Skeletal muscle satellite cell (primary cell): ENCODE results near the gene CLPSL2.

Experiments
- H3K27me3 ChIP-seq: 2 replicates; pipeline ENCODE4 v1.7.0; 2013; ENCODE audit warnings: low read length; ENCODE audit not compliant: control insufficient read depth, insufficient read depth
- H3K36me3 ChIP-seq: 2 replicates; pipeline ENCODE4 v1.7.0; 2013; ENCODE audit warnings: mild to moderate bottlenecking, control low read depth, low read length; ENCODE audit not compliant: insufficient read depth
- H3K4me1 ChIP-seq: 2 replicates; pipeline ENCODE4 v1.7.0; 2013; ENCODE audit warnings: low read length; ENCODE audit not compliant: control insufficient read depth, insufficient read depth
- H3K4me2 ChIP-seq: 2 replicates; pipeline ENCODE4 v1.7.0; 2013; ENCODE audit warnings: mild to moderate bottlenecking, low read length
- H3K4me3 ChIP-seq: 2 replicates; pipeline ENCODE4 v1.7.0; 2013; ENCODE audit warnings: low read length
- H3K9ac ChIP-seq: 2 replicates; pipeline ENCODE4 v1.7.0; 2013; ENCODE audit warnings: mild to moderate bottlenecking, low read depth, low read length, moderate library complexity
- H3K9me3 ChIP-seq: replicated peaks from 2 replicates; pipeline ENCODE4 v1.7.0; 2013; ENCODE audit warnings: mild to moderate bottlenecking, control low read depth, low read length

Gene CLPSL2

DNA sequence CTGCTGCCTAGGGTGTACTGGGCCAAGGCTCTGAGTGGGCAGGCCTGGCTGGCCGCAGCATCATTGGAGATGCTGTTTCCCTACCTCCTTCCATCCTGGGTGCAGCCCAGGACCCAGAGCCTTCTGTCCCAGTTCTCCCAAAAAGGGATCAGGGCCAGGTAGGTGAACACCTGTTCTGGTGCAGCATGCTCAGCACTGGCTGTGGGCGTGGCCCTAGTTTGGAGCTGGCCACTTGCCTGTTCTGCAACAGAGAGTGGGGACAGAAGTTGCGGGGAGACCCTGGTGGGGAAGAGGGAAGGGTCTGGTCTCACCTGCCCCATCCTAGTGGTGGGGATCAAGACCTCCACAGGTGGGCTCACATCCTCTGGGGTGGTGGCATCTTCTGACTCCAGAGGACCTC lies 40.9 kb upstream of the CLPSL2 start:
- Histone ChIP-seq H3K4me1 (peaks cover 40% of the 10 kb centered on the region), H3K4me3 (no peak overlapping the region), H3K9ac (no peak overlapping the region), H3K27me3 (no peaks in the 10 kb centered on the region), H3K36me3 (no peaks in the 10 kb centered on the region), H3K4me2 (no peak overlapping the region), H3K9me3 (no peaks in the 10 kb centered on the region)

DNA sequence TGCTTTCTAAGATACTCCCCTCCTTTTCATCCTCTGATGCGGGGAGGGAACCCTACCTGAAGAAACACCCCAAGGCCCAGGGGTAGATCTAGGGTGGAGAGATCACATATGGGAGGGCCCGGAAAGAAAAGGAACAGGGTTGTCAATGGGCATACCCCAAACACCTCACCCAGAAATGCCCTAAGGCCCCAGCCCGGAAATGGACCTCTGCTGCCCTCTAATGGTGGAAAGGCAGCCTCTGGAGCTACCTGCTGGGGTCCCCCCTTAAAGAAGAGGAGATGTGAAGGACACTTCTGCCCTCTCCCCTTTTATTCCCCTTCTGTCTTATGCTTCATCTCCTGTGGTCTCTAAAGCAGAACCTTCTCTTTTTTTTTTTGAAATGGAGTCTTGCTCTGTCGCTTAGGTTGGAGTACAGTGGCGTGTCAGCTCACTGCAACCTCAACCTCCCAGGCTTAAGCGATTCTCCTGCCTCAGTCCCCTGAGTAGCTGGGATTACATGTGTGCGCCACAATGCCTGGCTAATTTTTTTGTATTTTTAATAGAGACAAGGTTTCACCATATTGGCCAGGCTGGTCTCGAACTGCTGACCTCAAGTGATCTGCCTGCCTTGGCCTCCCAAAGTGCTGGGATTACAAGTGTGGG lies 40.0 kb upstream of the CLPSL2 start:
- Histone ChIP-seq H3K36me3 (no peaks in the 10 kb centered on the region), H3K27me3 (no peaks in the 10 kb centered on the region), H3K4me3 (no peak overlapping the region), H3K4me2 (no peak overlapping the region), H3K9ac (no peak overlapping the region), H3K9me3 (no peaks in the 10 kb centered on the region), H3K4me1 (peaks cover 33% of the 10 kb centered on the region)

DNA sequence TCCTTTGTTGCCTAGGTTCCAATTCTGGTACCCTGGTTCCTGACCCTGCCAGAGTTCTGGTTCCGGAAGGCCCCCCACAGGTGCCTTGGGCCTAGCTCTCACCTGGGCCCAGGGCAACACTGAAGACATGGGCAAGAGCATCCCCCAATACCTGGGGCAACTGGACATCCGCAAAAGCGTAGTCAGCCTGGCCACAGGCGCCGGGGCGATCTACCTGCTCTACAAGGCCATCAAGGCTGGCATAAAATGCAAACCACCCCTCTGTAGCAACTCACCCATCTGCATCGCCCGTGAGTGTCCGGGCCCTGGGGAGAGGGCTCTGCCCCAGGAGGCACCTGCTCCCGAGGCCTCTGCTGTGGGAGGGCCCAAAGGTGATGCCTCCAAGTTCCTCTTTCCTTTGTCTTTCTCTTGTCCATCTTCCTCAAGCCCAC lies 39.4 kb upstream of the CLPSL2 start, which contains the start of gene ARMC12:
ARMC12 (plus strand) TSS at position 51 of the 431 bp plus-strand sequence; CDS start at position 128, 77 bp downstream.
- Histone ChIP-seq H3K9ac (no peak within 1 kb of the TSS), H3K4me2 (no peak within 1 kb of the TSS), H3K4me1 (peaks cover 30% of the 10 kb centered on the region), H3K27me3 (no peaks in the 10 kb centered on the region), H3K36me3 (no peaks in the 10 kb centered on the region), H3K4me3 (no peak within 1 kb of the TSS), H3K9me3 (no peaks in the 10 kb centered on the region)

GRCh38 chr6:35737413-35738211 lies 38.8 kb upstream of the CLPSL2 start:
- peaks cover 23% of the 10 kb centered on the region for H3K4me1 ChIP-seq
- no peaks in the 10 kb centered on the region for H3K9me3 ChIP-seq
- H3K9ac ChIP-seq = no peak overlapping the region
- no peaks in the 10 kb centered on the region for H3K27me3 ChIP-seq
- no peak overlapping the region for H3K4me2 ChIP-seq
- H3K4me3 ChIP-seq = no peak overlapping the region
- no peaks in the 10 kb centered on the region for H3K36me3 ChIP-seq

DNA sequence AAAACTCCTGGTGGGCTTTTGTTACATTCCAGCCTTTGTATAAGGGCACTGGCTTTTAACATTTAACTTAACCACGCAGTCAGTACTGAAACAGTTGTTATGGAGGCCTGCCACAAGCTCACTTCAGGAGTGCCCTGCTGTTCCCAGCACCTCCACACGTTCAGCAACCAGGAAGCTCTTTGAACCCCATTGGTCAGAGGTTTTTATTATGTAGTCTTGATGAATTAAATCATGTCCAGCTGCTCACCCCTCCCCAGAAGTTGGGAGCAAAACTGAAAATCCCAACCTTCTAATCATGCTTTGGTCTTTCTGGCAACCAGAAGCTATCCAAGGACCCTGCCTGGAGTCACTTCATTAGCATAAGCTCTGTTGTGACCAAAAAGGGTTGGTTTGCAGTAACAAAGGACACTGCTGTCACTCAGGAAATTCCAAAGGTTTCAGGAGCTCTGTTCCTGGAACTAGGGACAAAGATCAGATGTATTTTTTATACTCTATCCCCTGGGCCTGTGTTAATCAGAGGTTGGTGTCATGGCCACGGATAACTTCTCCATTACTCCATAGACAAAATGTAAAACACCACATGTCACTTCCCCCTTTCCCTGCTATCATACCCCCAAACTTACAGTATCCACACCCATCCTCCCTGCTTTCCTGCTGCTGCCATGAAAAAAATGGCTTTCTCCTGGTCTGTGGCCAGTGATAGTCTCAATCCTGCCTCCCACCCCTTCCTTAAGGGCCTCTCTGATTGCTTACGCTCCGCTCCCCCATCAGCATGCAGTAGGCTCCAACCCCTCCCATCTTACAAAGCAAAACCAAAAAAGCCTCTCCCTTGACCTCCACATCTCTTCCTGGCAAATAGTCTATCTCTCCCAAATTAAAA lies 36.5 kb upstream of the CLPSL2 start:
- peaks cover 3% of the 10 kb centered on the region for H3K27me3 ChIP-seq
- H3K36me3 ChIP-seq = no peaks in the 10 kb centered on the region
- no peak overlapping the region for H3K9ac ChIP-seq
- no peak overlapping the region for H3K4me3 ChIP-seq
- H3K4me1 ChIP-seq = peaks cover 8% of the 10 kb centered on the region
- H3K4me2 ChIP-seq = no peak overlapping the region
- H3K9me3 ChIP-seq = no peaks in the 10 kb centered on the region

GRCh38 chr6:35742842-35743241 lies 33.6 kb upstream of the CLPSL2 start:
- H3K9me3 ChIP-seq = no peaks in the 10 kb centered on the region
- H3K4me1 ChIP-seq = no peaks in the 10 kb centered on the region
- no peak overlapping the region for H3K9ac ChIP-seq
- peaks cover 17% of the 10 kb centered on the region for H3K27me3 ChIP-seq
- H3K36me3 ChIP-seq = no peaks in the 10 kb centered on the region
- H3K4me3 ChIP-seq = no peak overlapping the region
- H3K4me2 ChIP-seq = no peak overlapping the region

DNA sequence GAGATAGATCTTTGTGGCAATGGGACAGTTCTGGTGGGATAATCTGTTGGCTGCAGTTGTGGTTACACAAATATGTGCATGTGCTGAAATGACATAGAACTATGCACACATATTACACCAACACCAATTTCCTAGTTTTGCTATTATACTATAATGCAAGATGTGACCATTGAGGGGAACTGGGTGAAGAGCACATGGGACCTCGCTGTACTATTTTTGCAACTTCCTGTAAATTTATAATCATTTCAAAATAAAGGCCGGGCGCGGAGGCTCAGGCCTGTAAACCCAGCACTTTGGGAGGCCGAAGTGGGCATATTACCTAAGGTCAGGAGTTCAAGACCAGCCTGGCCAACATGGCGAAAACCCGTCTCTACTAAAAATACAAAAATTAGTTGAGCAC lies 30.9 kb upstream of the CLPSL2 start:
- peaks cover 17% of the 10 kb centered on the region for H3K27me3 ChIP-seq
- H3K4me2 ChIP-seq = no peak overlapping the region
- no peak overlapping the region for H3K9ac ChIP-seq
- H3K9me3 ChIP-seq = no peaks in the 10 kb centered on the region
- H3K36me3 ChIP-seq = no peaks in the 10 kb centered on the region
- H3K4me3 ChIP-seq = no peak overlapping the region
- no peaks in the 10 kb centered on the region for H3K4me1 ChIP-seq

DNA sequence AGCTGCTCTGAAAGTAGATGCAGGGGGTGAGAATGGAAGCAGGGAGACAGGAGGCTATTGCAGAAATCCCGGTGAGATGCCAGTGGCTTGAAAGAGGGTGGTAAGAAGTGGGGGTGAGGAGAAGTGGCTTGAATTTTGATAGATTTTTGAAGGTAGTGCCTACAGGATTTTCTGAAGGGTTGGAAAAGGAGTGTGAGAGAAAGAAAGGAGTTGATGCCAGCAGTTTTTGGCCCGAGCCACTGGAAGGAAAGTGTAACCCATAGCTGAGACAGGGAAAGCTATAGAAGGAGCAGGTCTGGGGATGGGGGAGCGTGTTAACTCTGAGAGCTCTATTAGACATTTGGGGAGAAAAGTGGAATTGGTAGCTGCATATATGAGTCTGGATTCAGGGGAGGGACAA lies 29.9 kb upstream of the CLPSL2 start:
- H3K4me1 ChIP-seq = no peaks in the 10 kb centered on the region

DNA sequence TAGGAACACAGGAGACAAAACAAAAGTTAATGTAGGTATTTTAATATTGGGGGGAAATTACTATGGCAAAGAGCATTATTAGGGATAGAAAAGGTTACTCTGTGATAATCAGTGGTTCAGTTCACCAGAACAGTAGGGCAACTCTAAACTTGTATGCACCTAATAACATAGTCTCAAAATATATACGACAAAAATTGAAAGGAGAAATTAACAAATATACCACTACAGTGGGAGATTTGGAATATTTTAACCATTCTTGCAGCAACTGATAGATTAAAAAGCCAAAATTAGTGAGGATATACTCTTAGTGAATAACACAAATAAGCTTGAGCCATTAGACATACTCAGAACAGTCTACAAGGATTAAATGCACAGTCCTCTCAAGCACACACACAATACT lies 28.5 kb upstream of the CLPSL2 start:
- no peaks in the 10 kb centered on the region for H3K9me3 ChIP-seq
- no peaks in the 10 kb centered on the region for H3K36me3 ChIP-seq
- no peak overlapping the region for H3K4me3 ChIP-seq
- H3K9ac ChIP-seq = no peak overlapping the region
- peaks cover 14% of the 10 kb centered on the region for H3K27me3 ChIP-seq
- no peaks in the 10 kb centered on the region for H3K4me1 ChIP-seq
- no peak overlapping the region for H3K4me2 ChIP-seq

More for the DNA sequence above, 29.9 kb upstream of the CLPSL2 start:
- H3K4me3 ChIP-seq = no peak overlapping the region
- no peaks in the 10 kb centered on the region for H3K36me3 ChIP-seq
- H3K27me3 ChIP-seq = peaks cover 17% of the 10 kb centered on the region
- no peak overlapping the region for H3K9ac ChIP-seq
- H3K4me2 ChIP-seq = no peak overlapping the region
- no peaks in the 10 kb centered on the region for H3K9me3 ChIP-seq

DNA sequence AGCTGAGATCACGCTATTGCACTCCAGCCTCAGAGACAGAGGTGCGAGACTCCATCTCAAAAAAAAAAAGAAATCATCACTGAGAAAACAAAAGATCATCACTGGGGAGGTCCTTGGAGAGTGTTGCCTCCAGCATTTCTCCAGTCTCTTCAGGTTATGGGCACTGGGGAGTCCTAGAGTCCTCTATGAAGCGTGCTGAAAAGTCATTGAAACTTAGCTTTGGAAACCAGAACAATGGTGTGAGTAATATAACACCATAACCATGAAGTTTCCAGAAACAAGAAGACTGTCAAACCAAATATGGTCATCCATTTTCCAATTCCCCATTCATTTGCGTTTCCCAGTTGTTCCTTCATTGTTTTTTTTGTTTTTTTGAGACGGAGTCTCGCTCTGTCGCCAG lies 25.8 kb upstream of the CLPSL2 start:
- Histone ChIP-seq H3K4me2 (no peak overlapping the region), H3K9ac (no peak overlapping the region), H3K9me3 (no peaks in the 10 kb centered on the region), H3K4me3 (no peak overlapping the region), H3K4me1 (peaks cover 5% of the 10 kb centered on the region), H3K27me3 (peaks cover 13% of the 10 kb centered on the region), H3K36me3 (no peaks in the 10 kb centered on the region)

DNA sequence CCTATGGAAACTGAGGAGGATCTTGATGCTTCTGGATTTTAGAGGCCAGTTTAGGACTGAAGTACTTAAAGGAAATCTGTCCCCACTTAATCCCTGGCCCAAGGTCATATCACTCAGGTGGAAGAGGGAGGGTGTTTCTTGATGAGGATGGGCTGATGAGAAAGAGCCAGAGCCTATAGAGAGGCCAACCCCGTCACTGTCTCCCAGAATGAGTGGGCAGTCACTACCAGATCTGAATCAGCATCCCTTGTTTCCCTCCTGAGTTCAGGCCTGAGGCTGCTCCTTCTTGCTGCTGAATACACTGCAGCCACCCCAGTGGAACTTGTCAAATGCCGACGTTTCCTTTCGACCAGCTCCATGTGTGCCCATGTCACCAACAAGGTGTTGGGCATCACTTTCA lies 24.8 kb upstream of the CLPSL2 start:
- no peaks in the 10 kb centered on the region for H3K9me3 ChIP-seq
- peaks cover 5% of the 10 kb centered on the region for H3K4me1 ChIP-seq
- H3K36me3 ChIP-seq = no peaks in the 10 kb centered on the region
- no peak overlapping the region for H3K4me2 ChIP-seq
- no peak overlapping the region for H3K4me3 ChIP-seq
- H3K9ac ChIP-seq = no peak overlapping the region
- H3K27me3 ChIP-seq = peaks cover 7% of the 10 kb centered on the region
